K562 (cell line): ENCODE measurements around the gene NRIP2. TPM values are rescaled to one million over a fixed set of nuclear protein-coding genes. Genes with fewer than 3 reads are reported as not detected.
A peak's percentile ranks its signal among the peaks of the same experiment; 100 is the strongest.

ENCODE experiments used
- CUX1 ChIP-seq: fragments of 200-800 bp; sonication (Bioruptor generic); IDR thresholded peaks from 2 replicates; pipeline ENCODE4 v1.6.1; 2016; ENCODE audit warnings: missing genetic modification characterization, missing compliant biosample characterization
- DACH1 ChIP-seq: fragments of 450-650 bp; IDR thresholded peaks from 2 replicates; pipeline ENCODE4 v1.6.1; 2018; ENCODE audit not compliant: partially characterized antibody
- DNMT1 ChIP-seq: fragments of 450-650 bp; IDR thresholded peaks from 2 replicates; pipeline ENCODE4 v1.6.1; 2016; ENCODE audit warnings: antibody characterized with exemption, mild to moderate bottlenecking
- EP400 ChIP-seq: fragments of 450-650 bp; IDR thresholded peaks from 2 replicates; pipeline ENCODE4 v1.6.1; 2017; ENCODE audit warnings: antibody characterized with exemption, mild to moderate bottlenecking, moderate library complexity
- KAT7 ChIP-seq: sonication (generic); formaldehyde crosslinking; IDR thresholded peaks from 2 replicates; pipeline ENCODE4 v1.8.0; 2022; ENCODE audit warnings: missing genetic modification reagents, mild to moderate bottlenecking, borderline replicate concordance
- NR4A1 ChIP-seq, 2 experiments: fragments of 250-450 bp in 1 of 2; fragments of 450-650 bp in 1 of 2; sonication (Bioruptor Pico) in 1 of 2; IDR thresholded peaks; 2 replicates each; pipeline versions ENCODE4 v1.4.0 to v1.6.1; 2016 to 2020; ENCODE audit warnings: mild to moderate bottlenecking in 2 of 2, missing compliant biosample characterization in 1 of 2, missing genetic modification characterization in 1 of 2, moderate library complexity in 1 of 2
- ZNF740 ChIP-seq, 3 experiments: fragments of 200-800 bp in 1 of 3; sonication (Bioruptor generic) in 1 of 3; sonication (generic) in 1 of 3; formaldehyde crosslinking in 1 of 3; IDR thresholded peaks; 2 replicates each; pipeline versions ENCODE4 v1.6.1 to v1.8.0; 2016 to 2022; ENCODE audit warnings: mild to moderate bottlenecking in 2 of 3, missing compliant biosample characterization in 2 of 3, missing genetic modification characterization in 2 of 3, missing genetic modification reagents in 1 of 3
- polyA plus RNA-seq, 8 experiments: library from polyadenylated mRNA; depleted of rRNA in 4 of 8; stranded (reverse) in 5 of 8; unstranded in 3 of 8; fragments of >200 nt; fragmentation: Nextera tagmentation in 2 of 8; fragmentation: Illumina TruSeq in 1 of 8; extraction: Ambion mirVana in 2 of 8; extraction: Trizol in 1 of 8; gene quantifications; 2 replicates each; pipeline versions ENCODE4 v1.2.1 to v1.2.3, GENCODE V29; 2011 to 2014; ENCODE audit warnings: inconsistent platforms in 1 of 8, missing spikeins in 1 of 8
- total RNA-seq, 7 experiments: library from RNA; depleted of rRNA in 6 of 7; stranded (reverse); fragments of >200 nt in 6 of 7; fragmentation: Illumina TruSeq in 2 of 7; extraction: Trizol in 2 of 7; gene quantifications; 2 replicates each; pipeline versions ENCODE4 v1.2.1 to v1.2.3, GENCODE V29; 2011 to 2021; ENCODE audit warnings: low replicate concordance in 1 of 7
- TF ChIP-seq, protein P1 (sequence below), 2 experiments: fragments of 450-650 bp; IDR thresholded peaks; 2 replicates each; pipeline ENCODE4 v1.6.1; 2016; ENCODE audit warnings: mild to moderate bottlenecking in 2 of 2, borderline replicate concordance in 1 of 2, low read depth in 1 of 2, moderate library complexity in 1 of 2
- TF ChIP-seq, protein P2 (sequence below): sonication (generic); formaldehyde crosslinking; IDR thresholded peaks from 2 replicates; pipeline ENCODE4 v1.8.0; 2022; ENCODE audit warnings: missing genetic modification reagents, mild to moderate bottlenecking, moderate library complexity, borderline replicate concordance

The NRIP2 gene
- total and polyA plus RNA-seq, 9 of the 15 experiments (the other 6 are each of a cell fraction or from before 2014, with no cell fraction given), result 0.07 to 0.10 TPM; not detected in 7

DNA sequence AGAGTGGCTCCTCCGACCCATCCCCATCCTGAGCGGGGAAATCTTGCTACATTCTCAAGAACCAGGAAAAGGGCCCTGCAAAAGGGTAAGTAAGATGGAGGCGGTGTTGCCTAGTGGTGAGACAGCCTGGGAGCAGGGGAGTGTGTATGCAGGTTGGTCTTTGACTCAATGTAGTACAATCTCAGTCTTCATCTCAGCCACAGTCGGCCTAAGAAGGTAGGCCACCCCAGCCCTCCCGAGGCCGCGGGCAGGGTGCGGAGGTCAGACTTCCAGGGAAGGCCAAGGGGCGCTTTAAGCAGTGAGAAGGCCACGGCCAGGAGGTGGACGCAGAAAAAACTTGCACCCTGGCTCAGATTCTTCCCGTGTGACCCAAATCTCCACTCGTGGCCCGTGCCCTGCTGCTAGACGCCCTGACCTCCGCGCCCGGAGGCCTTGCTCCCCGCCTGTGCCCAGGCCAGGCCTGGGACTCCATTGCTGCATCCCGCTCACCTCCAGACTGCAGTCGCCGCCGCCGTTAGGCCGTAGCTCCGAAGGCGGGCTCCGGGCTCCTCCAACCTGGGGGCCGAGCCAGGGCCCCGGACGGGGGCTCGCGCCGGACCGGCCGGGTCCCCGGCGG, 41.7 kb upstream of the NRIP2 start (continued):
- TF ChIP-seq, protein P1, sequence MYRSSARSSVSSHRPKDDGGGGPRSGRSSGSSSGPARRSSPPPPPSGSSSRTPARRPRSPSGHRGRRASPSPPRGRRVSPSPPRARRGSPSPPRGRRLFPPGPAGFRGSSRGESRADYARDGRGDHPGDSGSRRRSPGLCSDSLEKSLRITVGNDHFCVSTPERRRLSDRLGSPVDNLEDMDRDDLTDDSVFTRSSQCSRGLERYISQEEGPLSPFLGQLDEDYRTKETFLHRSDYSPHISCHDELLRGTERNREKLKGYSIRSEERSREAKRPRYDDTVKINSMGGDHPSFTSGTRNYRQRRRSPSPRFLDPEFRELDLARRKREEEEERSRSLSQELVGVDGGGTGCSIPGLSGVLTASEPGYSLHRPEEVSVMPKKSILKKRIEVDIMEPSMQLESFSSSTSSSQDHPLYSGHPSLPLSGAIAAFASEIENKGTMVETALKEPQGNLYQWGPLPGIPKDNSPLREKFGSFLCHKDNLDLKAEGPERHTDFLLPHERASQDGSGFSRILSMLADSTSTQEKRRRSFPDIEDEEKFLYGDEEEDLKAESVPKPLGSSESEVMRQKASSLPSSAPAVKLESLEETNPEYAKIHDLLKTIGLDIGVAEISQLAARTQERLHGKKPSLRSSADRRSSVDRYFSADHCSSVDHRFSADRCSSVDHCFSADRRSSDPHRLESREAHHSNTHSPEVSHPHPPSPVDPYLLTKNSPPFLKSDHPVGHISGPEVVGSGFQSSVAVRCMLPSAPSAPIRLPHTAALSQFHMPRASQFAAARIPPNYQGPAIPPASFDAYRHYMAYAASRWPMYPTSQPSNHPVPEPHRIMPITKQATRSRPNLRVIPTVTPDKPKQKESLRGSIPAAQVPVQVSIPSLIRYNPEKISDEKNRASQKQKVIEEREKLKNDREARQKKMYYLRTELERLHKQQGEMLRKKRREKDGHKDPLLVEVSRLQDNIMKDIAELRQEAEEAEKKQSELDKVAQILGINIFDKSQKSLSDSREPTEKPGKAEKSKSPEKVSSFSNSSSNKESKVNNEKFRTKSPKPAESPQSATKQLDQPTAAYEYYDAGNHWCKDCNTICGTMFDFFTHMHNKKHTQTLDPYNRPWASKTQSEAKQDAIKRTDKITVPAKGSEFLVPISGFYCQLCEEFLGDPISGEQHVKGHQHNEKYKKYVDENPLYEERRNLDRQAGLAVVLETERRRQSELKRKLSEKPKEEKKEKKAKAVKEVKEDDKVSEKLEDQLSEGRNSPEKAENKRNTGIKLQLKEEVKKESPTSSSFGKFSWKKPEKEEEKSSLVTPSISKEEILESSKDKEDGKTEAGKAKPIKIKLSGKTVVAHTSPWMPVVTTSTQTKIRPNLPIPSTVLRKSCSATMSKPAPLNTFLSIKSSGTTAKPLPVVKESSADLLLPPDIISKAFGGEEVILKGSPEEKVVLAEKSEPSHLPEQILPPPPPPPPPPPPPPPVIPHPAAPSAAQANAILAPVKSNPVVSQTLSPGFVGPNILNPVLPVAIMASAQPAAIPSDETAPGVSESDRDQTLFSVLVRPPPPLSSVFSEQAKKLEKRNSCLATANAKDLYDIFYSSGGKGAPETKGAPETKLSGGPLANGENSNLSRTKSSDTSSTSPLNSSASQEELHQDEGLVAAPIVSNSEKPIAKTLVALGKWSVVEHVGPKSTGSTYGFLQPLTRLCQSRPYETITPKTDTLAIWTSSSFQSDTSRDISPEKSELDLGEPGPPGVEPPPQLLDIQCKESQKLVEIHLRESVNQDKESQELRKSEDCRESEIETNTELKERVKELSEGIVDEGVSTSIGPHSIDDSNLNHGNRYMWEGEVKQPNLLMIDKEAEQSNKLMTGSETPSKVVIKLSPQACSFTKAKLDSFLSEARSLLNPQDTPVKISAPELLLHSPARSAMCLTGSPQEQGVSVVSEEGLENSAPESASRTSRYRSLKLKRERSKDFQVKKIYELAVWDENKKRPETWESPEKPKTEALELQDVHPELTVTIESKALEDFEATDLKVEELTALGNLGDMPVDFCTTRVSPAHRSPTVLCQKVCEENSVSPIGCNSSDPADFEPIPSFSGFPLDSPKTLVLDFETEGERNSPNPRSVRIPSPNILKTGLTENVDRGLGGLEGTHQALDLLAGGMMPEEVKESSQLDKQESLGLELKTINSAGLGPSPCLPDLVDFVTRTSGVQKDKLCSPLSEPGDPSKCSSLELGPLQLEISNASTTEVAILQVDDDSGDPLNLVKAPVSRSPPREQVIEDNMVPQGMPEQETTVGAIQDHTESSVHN (IDR thresholded peaks at IDR 0.05; ENCODE audit: borderline replicate concordance in 1 of 2, low read depth in 1 of 2), result no peak
- TF ChIP-seq, protein P2, sequence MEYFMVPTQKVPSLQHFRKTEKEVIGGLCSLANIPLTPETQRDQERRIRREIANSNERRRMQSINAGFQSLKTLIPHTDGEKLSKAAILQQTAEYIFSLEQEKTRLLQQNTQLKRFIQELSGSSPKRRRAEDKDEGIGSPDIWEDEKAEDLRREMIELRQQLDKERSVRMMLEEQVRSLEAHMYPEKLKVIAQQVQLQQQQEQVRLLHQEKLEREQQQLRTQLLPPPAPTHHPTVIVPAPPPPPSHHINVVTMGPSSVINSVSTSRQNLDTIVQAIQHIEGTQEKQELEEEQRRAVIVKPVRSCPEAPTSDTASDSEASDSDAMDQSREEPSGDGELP (CRISPR knock-in tag), result no peak
- TF ChIP-seq DACH1, result no peak
- TF ChIP-seq DNMT1, result no peak
- 0 out of 2 replicates have a peak, but pooled peaks have one; percentile 16 for TF ChIP-seq KAT7 (CRISPR knock-in tag)
- TF ChIP-seq EP400, result 0 out of 2 replicates have a peak, but pooled peaks have one; percentile 3
- no peak for TF ChIP-seq NR4A1 (CRISPR knock-in tag; IDR thresholded peaks at IDR 0.05)
- peak; percentile 81 for TF ChIP-seq NR4A1 (tag; IDR thresholded peaks at IDR 0.05)
- TF ChIP-seq CUX1 (CRISPR knock-in tag), result 0 out of 2 replicates have a peak, but pooled peaks have one; percentile 44
- no peak for TF ChIP-seq ZNF740 (CRISPR knock-in tag; IDR thresholded peaks at IDR 0.05)
- peak in 1 of 2 experiments; percentile 48; a peak in 1 of 4 replicates for TF ChIP-seq ZNF740 (tag; IDR thresholded peaks at IDR 0.05)
